ENCODE measurements around the gene ATP1A2.

GRCh38 chr1:160178731-160179130, 63.2 kb downstream of the ATP1A2 start:
- TF ChIP-seq GATA3 (IDR thresholded peaks at IDR 0.05; ENCODE audit: low read depth, low read length) (no peak), GATA2 (IDR thresholded peaks at IDR 0.05; ENCODE audit: low read depth, low read length) (no peak)

All from SH-SY5Y (cell line).